OCI-LY3 (cell line): ENCODE data around the gene ZNF8.

ENCODE experiments used
- H2AFZ ChIP-seq: fragments of 200-600, 300-600 bp; shearing (Covaris generic); 2 replicates; pipeline ENCODE4 v1.6.0; 2014; ENCODE audit warnings: antibody characterized with exemption, low read depth, low read length
- H3K27ac ChIP-seq: fragments of 200-600, 300-600 bp; sonication (generic); 2 replicates; pipeline ENCODE4 v1.5.1; 2014; ENCODE audit warnings: mild to moderate bottlenecking, low read length, moderate library complexity, mixed read lengths
- H3K27me3 ChIP-seq: fragments of 200-600, 300-600 bp; sonication (generic); 2 replicates; pipeline ENCODE4 v1.6.1; 2014; ENCODE audit warnings: low read depth, low read length, mixed read lengths
- H3K36me3 ChIP-seq: fragments of 200-600, 300-600 bp; sonication (generic); replicated peaks from 2 replicates; pipeline ENCODE3; 2014; ENCODE audit warnings: low read depth, low read length, mixed read lengths
- H3K4me1 ChIP-seq: fragments of 300-600, 200-600 bp; sonication (generic); 2 replicates; pipeline ENCODE4 v1.6.1; 2014; ENCODE audit warnings: low read length, mixed read lengths
- H3K4me2 ChIP-seq: fragments of 200-600, 300-600 bp; sonication (generic); 2 replicates; pipeline ENCODE4 v1.6.1; 2014; ENCODE audit warnings: low read length, mixed read lengths
- H3K4me3 ChIP-seq: fragments of 300-600, 200-600 bp; sonication (generic); 2 replicates; pipeline ENCODE4 v1.5.1; 2014; ENCODE audit warnings: antibody characterized with exemption, mild to moderate bottlenecking, low read length, moderate library complexity
- H3K79me2 ChIP-seq: fragments of 300-600, 200-600 bp; shearing (Covaris generic); 2 replicates; pipeline ENCODE4 v1.6.1; 2014; ENCODE audit warnings: mild to moderate bottlenecking, low read length, mixed read lengths
- H3K9ac ChIP-seq: fragments of 300-600, 200-600 bp; shearing (Covaris generic); 2 replicates; pipeline ENCODE4 v1.6.0; 2014; ENCODE audit warnings: mild to moderate bottlenecking, low read length, moderate library complexity
- H3K9me3 ChIP-seq: fragments of 200-600, 300-600 bp; shearing (Covaris generic); 2 replicates; pipeline ENCODE4 v1.6.1; 2014; ENCODE audit warnings: low read length, mixed read lengths; ENCODE audit not compliant: insufficient read depth
- H4K20me1 ChIP-seq: fragments of 200-600, 300-600 bp; sonication (generic); 2 replicates; pipeline ENCODE4 v1.6.1; 2016; ENCODE audit warnings: low read length, mixed read lengths; ENCODE audit not compliant: insufficient read depth
- CTCF ChIP-seq: fragments of 200-600, 300-600 bp; sonication (generic); IDR thresholded peaks from 2 replicates; pipeline ENCODE4 v1.5.1; 2014; ENCODE audit warnings: antibody characterized with exemption, low read length, low read depth
- EZH2phosphoT487 ChIP-seq: fragments of 200-600 bp; shearing (Covaris generic); IDR thresholded peaks from 2 replicates; pipeline ENCODE4 v1.6.1; 2018; ENCODE audit warnings: antibody characterized with exemption, mixed run types, low read depth

The ZNF8 gene

GRCh38 chr19:58274771-58275201, 4.0 kb upstream of the ZNF8 start:
- no peak overlapping the region for H3K4me3 ChIP-seq
- no peak overlapping the region for H3K9ac ChIP-seq
- peaks cover 8% of the 10 kb centered on the region for H3K4me1 ChIP-seq
- no peak overlapping the region for H3K4me2 ChIP-seq
- H3K36me3 ChIP-seq = peaks cover 65% of the 10 kb centered on the region
- peaks cover 19% of the 10 kb centered on the region for H3K9me3 ChIP-seq
- no peak overlapping the region for H3K27ac ChIP-seq
- peaks cover 15% of the 10 kb centered on the region for H3K79me2 ChIP-seq
- TF ChIP-seq EZH2phosphoT487 (no peak), CTCF (no peak)
- H4K20me1 ChIP-seq = no peaks in the 10 kb centered on the region
- H3K27me3 ChIP-seq = no peaks in the 10 kb centered on the region
- no peak overlapping the region for H2AFZ ChIP-seq

GRCh38 chr19:58275564-58275963, 3.2 kb upstream of the ZNF8 start:
- Histone ChIP-seq H3K27ac (no peak overlapping the region), H3K36me3 (peaks cover 67% of the 10 kb centered on the region), H2AFZ (no peak overlapping the region), H3K79me2 (peaks cover 22% of the 10 kb centered on the region), H3K9ac (no peak overlapping the region), H3K9me3 (peaks cover 20% of the 10 kb centered on the region), H3K27me3 (no peaks in the 10 kb centered on the region), H3K4me1 (peaks cover 13% of the 10 kb centered on the region), H4K20me1 (no peaks in the 10 kb centered on the region), H3K4me3 (no peak overlapping the region), H3K4me2 (no peak overlapping the region)
- TF ChIP-seq CTCF = no peak
- no peak for TF ChIP-seq EZH2phosphoT487

GRCh38 chr19:58277197-58277596, 1.6 kb upstream of the ZNF8 start:
- Histone ChIP-seq H3K27ac (no peak overlapping the region), H3K36me3 (peaks cover 67% of the 10 kb centered on the region), H3K9me3 (peaks cover 16% of the 10 kb centered on the region), H3K9ac (no peak overlapping the region), H3K4me1 (peaks cover 13% of the 10 kb centered on the region), H3K4me2 (no peak overlapping the region), H3K79me2 (peaks cover 39% of the 10 kb centered on the region), H2AFZ (no peak overlapping the region), H4K20me1 (no peaks in the 10 kb centered on the region), H3K27me3 (no peaks in the 10 kb centered on the region), H3K4me3 (no peak overlapping the region)
- TF ChIP-seq EZH2phosphoT487 = no peak
- TF ChIP-seq CTCF = no peak

- H3K27me3 ChIP-seq = no peaks in the 10 kb centered on the region
- no peak for TF ChIP-seq EZH2phosphoT487
- no peak for TF ChIP-seq CTCF
- peak overlapping the region; percentile 58 for H3K27ac ChIP-seq
- peaks cover 45% of the 10 kb centered on the region for H3K79me2 ChIP-seq
- H3K9me3 ChIP-seq = peaks cover 14% of the 10 kb centered on the region
- peak overlapping the region; percentile 86 for H3K9ac ChIP-seq
- peak overlapping the region; percentile 93 for H2AFZ ChIP-seq
- no peaks in the 10 kb centered on the region for H4K20me1 ChIP-seq
- peak overlapping the region; percentile 75 for H3K4me2 ChIP-seq
- H3K36me3 ChIP-seq = peaks cover 66% of the 10 kb centered on the region
- peak overlapping the region; percentile 84 for H3K4me3 ChIP-seq
- H3K4me1 ChIP-seq = peaks cover 13% of the 10 kb centered on the region
These were observed 811 bp upstream of the ZNF8 start for GRCh38 chr19:58277748-58278540.
